Measurements from ENCODE around the gene HOXA13.

Gene HOXA13

GRCh38 chr7:27175626-27176523 lies 24.0 kb downstream of the HOXA13 start:
- no peak for DNase-seq
- in situ Hi-C loops (cut with MboI; ENCODE audit: low pct_unique_long_range_greater_than_20kb, low sequenced_read_pairs): loop anchor here (25.0 kb wide), 1 partner anchor 814 kb away; no protein-coding TSS in a partner anchor

GRCh38 chr7:27174874-27175625 lies 24.8 kb downstream of the HOXA13 start:
- in situ Hi-C loops (cut with MboI; ENCODE audit: low pct_unique_long_range_greater_than_20kb, low sequenced_read_pairs): loop anchor here (25.0 kb wide), 2 partner anchors 813 to 1313 kb away; no protein-coding TSS in a partner anchor
- DNase-seq: peak; percentile 31

- in situ Hi-C loops (cut with MboI; ENCODE audit: low pct_unique_long_range_greater_than_20kb, low sequenced_read_pairs): loop anchor here (25.0 kb wide), 1 partner anchor 1312 kb away; no protein-coding TSS in a partner anchor
- no peak for DNase-seq
Measured at GRCh38 chr7:27173956-27174873, 25.7 kb downstream of the HOXA13 start, which contains the start of gene HOXA10. HOXA10 (minus strand) TSS chr7:27174320; CDS start chr7:27174306, 14 bp downstream.

- peak; percentile 65 for DNase-seq
- in situ Hi-C loops (cut with MboI; ENCODE audit: low pct_unique_long_range_greater_than_20kb, low sequenced_read_pairs): loop anchor here (25.0 kb wide), 1 partner anchor 1311 kb away; no protein-coding TSS in a partner anchor
Measured at GRCh38 chr7:27173511-27173955, 26.4 kb downstream of the HOXA13 start.

- DNase-seq: peak; percentile 59
- in situ Hi-C loops (cut with MboI; ENCODE audit: low pct_unique_long_range_greater_than_20kb, low sequenced_read_pairs): loop anchor here (25.0 kb wide), 1 partner anchor 1311 kb away; no protein-coding TSS in a partner anchor
Measured at GRCh38 chr7:27172823-27173510, 26.9 kb downstream of the HOXA13 start.

GRCh38 chr7:27172315-27172774 lies 27.5 kb downstream of the HOXA13 start:
- peak; percentile 49 for DNase-seq
- in situ Hi-C loops (cut with MboI; ENCODE audit: low pct_unique_long_range_greater_than_20kb, low sequenced_read_pairs): loop anchor here (25.0 kb wide), 1 partner anchor 1310 kb away; no protein-coding TSS in a partner anchor

GRCh38 chr7:27171637-27172314 lies 28.1 kb downstream of the HOXA13 start:
- in situ Hi-C loops (cut with MboI; ENCODE audit: low pct_unique_long_range_greater_than_20kb, low sequenced_read_pairs): loop anchor here (25.0 kb wide), 1 partner anchor 1309 kb away; no protein-coding TSS in a partner anchor
- DNase-seq: peak; percentile 74

GRCh38 chr7:27171325-27171636 lies 28.6 kb downstream of the HOXA13 start:
- no peak for DNase-seq
- in situ Hi-C loops (cut with MboI; ENCODE audit: low pct_unique_long_range_greater_than_20kb, low sequenced_read_pairs): loop anchor here (25.0 kb wide), 1 partner anchor 1309 kb away; no protein-coding TSS in a partner anchor

GRCh38 chr7:27170426-27171324 lies 29.2 kb downstream of the HOXA13 start:
- peak; percentile 30 for DNase-seq
- in situ Hi-C loops (cut with MboI; ENCODE audit: low pct_unique_long_range_greater_than_20kb, low sequenced_read_pairs): loop anchor here (25.0 kb wide), 1 partner anchor 1308 kb away; no protein-coding TSS in a partner anchor

GRCh38 chr7:27169658-27170425 lies 30.0 kb downstream of the HOXA13 start:
- in situ Hi-C loops (cut with MboI; ENCODE audit: low pct_unique_long_range_greater_than_20kb, low sequenced_read_pairs): loop anchor here (25.0 kb wide), 1 partner anchor 1308 kb away; no protein-coding TSS in a partner anchor
- peak; percentile 71 for DNase-seq

- DNase-seq: peak; percentile 86
- in situ Hi-C loops (cut with MboI; ENCODE audit: low pct_unique_long_range_greater_than_20kb, low sequenced_read_pairs): loop anchor here (25.0 kb wide), 1 partner anchor 1306 kb away; no protein-coding TSS in a partner anchor
Measured at GRCh38 chr7:27168265-27168947, 31.5 kb downstream of the HOXA13 start.

- DNase-seq: no peak
- in situ Hi-C loops (cut with MboI; ENCODE audit: low pct_unique_long_range_greater_than_20kb, low sequenced_read_pairs): loop anchor here (25.0 kb wide), 1 partner anchor 1306 kb away; no protein-coding TSS in a partner anchor
Measured at GRCh38 chr7:27167916-27168264, 32.0 kb downstream of the HOXA13 start.

GRCh38 chr7:27166531-27167505 lies 33.1 kb downstream of the HOXA13 start:
- in situ Hi-C loops (cut with MboI; ENCODE audit: low pct_unique_long_range_greater_than_20kb, low sequenced_read_pairs): loop anchor here (25.0 kb wide), 1 partner anchor 1305 kb away; no protein-coding TSS in a partner anchor
- peak; percentile 86 for DNase-seq
